Panc1 (cell line): ENCODE results near the gene KAZN.

Experiments used
- CTCF ChIP-seq: fragments of 450-650 bp; IDR thresholded peaks from 2 replicates; pipeline ENCODE4 v1.5.1; 2017; ENCODE audit warnings: mild to moderate bottlenecking
- REST ChIP-seq, 2 experiments: IDR thresholded peaks; 2 replicates each; pipeline ENCODE4 v1.6.1; 2011 to 2012; ENCODE audit warnings: low read depth in 2 of 2, control low read depth in 1 of 2, low read length in 1 of 2, mild to moderate bottlenecking in 1 of 2, moderate library complexity in 1 of 2; ENCODE audit not compliant: insufficient read depth in 1 of 2
- SIN3A ChIP-seq: IDR thresholded peaks from 2 replicates; pipeline ENCODE4 v1.6.1; 2012; ENCODE audit warnings: low read depth, mild to moderate bottlenecking, low read length, moderate library complexity, borderline replicate concordance; ENCODE audit not compliant: insufficient read depth
- TCF7L2 ChIP-seq: IDR thresholded peaks from 2 replicates; pipeline ENCODE4 v1.6.1; 2011; ENCODE audit warnings: mild to moderate bottlenecking, low read depth, low read length, inconsistent platforms

GRCh38 chr1:14848625-14849024 lies 250.1 kb downstream of the KAZN start:
- no peak for TF ChIP-seq REST (IDR thresholded peaks at IDR 0.05; ENCODE audit: insufficient read depth in 1 of 2, low read depth in 2 of 2, low read length in 1 of 2)
- TF ChIP-seq CTCF, result no peak
- no peak for TF ChIP-seq SIN3A
- no peak for TF ChIP-seq TCF7L2
